SK-N-SH (cell line): Measurements from ENCODE around the gene CDX2. TPM values are rescaled to one million over a fixed set of nuclear protein-coding genes. Genes with fewer than 3 reads are reported as not detected.
A peak's percentile ranks its signal among the peaks of the same experiment; 100 is the strongest.

ENCODE experiments used
- CTCF ChIA-PET: fragments of 300-600, 350-600 bp; formaldehyde crosslinking; extraction: SDS; loops from one replicate; lab custom pipeline; 2021; lab: Yijun Ruan, JAX
- POLR2A ChIA-PET: fragments of 350-600 bp; sonication (Branson Sonifier 250); formaldehyde crosslinking; extraction: SDS; loops from one replicate; lab custom pipeline; 2020; ENCODE audit warnings: antibody characterized with exemption, inconsistent platforms; lab: Yijun Ruan, JAX
- DNase-seq: peaks from one replicate; pipeline ENCODE4 v3.0.0; 2012
- H2AFZ ChIP-seq: fragments of 200-600 bp; sonication (generic); 2 replicates; pipeline ENCODE4 v1.8.1; 2016; ENCODE audit warnings: antibody characterized with exemption, mild to moderate bottlenecking, low read depth
- H3F3A ChIP-seq: fragments of 200-600 bp; sonication (generic); replicated peaks from 2 replicates; pipeline ENCODE3; 2016; ENCODE audit warnings: antibody characterized with exemption, mild to moderate bottlenecking; ENCODE audit not compliant: insufficient read depth
- H3K27ac ChIP-seq, 2 experiments: fragments of 200-500 bp in 1 of 2; fragments of 200-600 bp in 1 of 2; sonication (Bioruptor generic) in 1 of 2; sonication (generic), shearing (Covaris generic) in 1 of 2; 2 replicates each; pipeline versions ENCODE4 v1.5.1 to v1.6.1; 2014 to 2016; ENCODE audit warnings: low read depth in 2 of 2, inconsistent platforms in 1 of 2, low read length in 1 of 2, mild to moderate bottlenecking in 1 of 2, mixed read lengths in 1 of 2
- H3K27me3 ChIP-seq: fragments of 200-600 bp; sonication (generic), shearing (Covaris generic); 2 replicates; pipeline ENCODE4 v1.6.1; 2016; ENCODE audit warnings: mixed run types; ENCODE audit not compliant: insufficient read depth
- H3K36me3 ChIP-seq, 2 experiments: fragments of 200-500 bp in 1 of 2; fragments of 200-600 bp in 1 of 2; sonication (Bioruptor generic) in 1 of 2; sonication (generic) in 1 of 2; replicated peaks in 1 of 2; 2 replicates each; pipeline versions ENCODE3 to v1.5.1; 2014 to 2016; ENCODE audit warnings: low read length in 1 of 2, mild to moderate bottlenecking in 1 of 2; ENCODE audit not compliant: insufficient read depth in 2 of 2, control insufficient read depth in 1 of 2
- H3K4me1 ChIP-seq, 2 experiments: fragments of 200-500 bp in 1 of 2; fragments of 200-600 bp in 1 of 2; sonication (Bioruptor generic) in 1 of 2; sonication (generic), shearing (Covaris generic) in 1 of 2; 2 replicates each; pipeline versions ENCODE4 v1.5.1 to v1.6.1; 2014 to 2016; ENCODE audit warnings: low read depth in 1 of 2, low read length in 1 of 2, mixed run types in 1 of 2; ENCODE audit not compliant: insufficient read depth in 2 of 2, control insufficient read depth in 1 of 2
- H3K4me2 ChIP-seq: fragments of 200-600 bp; sonication (generic), shearing (Covaris generic); 2 replicates; pipeline ENCODE4 v1.6.1; 2017; ENCODE audit warnings: mixed run types
- H3K4me3 ChIP-seq, 2 experiments: fragments of 200-500 bp in 1 of 2; fragments of 200-600 bp in 1 of 2; sonication (Bioruptor generic) in 1 of 2; sonication (generic), shearing (Covaris generic) in 1 of 2; 2 replicates each; pipeline versions ENCODE4 v1.5.1 to v1.8.1; 2014 to 2016; ENCODE audit warnings: low read depth in 2 of 2, inconsistent platforms in 1 of 2, low read length in 1 of 2, mild to moderate bottlenecking in 1 of 2, mixed read lengths in 1 of 2, moderate library complexity in 1 of 2
- H3K79me2 ChIP-seq: fragments of 200-600 bp; sonication (generic); 2 replicates; pipeline ENCODE4 v1.8.1; 2017; ENCODE audit warnings: mild to moderate bottlenecking; ENCODE audit not compliant: insufficient read depth
- H3K9ac ChIP-seq: fragments of 200-600 bp; sonication (generic); 2 replicates; pipeline ENCODE4 v1.6.1; 2017; ENCODE audit warnings: mixed run types
- H3K9me2 ChIP-seq: fragments of 200-600 bp; sonication (generic); 2 replicates; pipeline ENCODE4 v1.6.1; 2017; ENCODE audit warnings: mixed run types
- H3K9me3 ChIP-seq: fragments of 200-600 bp; sonication (generic); 2 replicates; pipeline ENCODE4 v1.6.1; 2017; ENCODE audit warnings: mixed run types, mild to moderate bottlenecking, moderate library complexity
- H4K20me1 ChIP-seq: fragments of 200-600 bp; sonication (generic); 2 replicates; pipeline ENCODE4 v1.6.1; 2017; ENCODE audit warnings: mild to moderate bottlenecking, mixed run types; ENCODE audit not compliant: insufficient read depth
- CHD2 ChIP-seq: fragments of 150-350 bp; IDR thresholded peaks from 2 replicates; pipeline ENCODE4 v1.6.1; 2018; ENCODE audit warnings: low read length; ENCODE audit not compliant: partially characterized antibody
- ELF1 ChIP-seq: IDR thresholded peaks from 2 replicates; pipeline ENCODE4 v1.4.0; 2012
- FOSL2 ChIP-seq: IDR thresholded peaks from 2 replicates; pipeline ENCODE4 v1.4.0; 2012; ENCODE audit warnings: low read depth, mild to moderate bottlenecking, moderate library complexity, borderline replicate concordance
- FOXJ3 ChIP-seq: sonication (generic); formaldehyde crosslinking; IDR thresholded peaks from 2 replicates; pipeline ENCODE4 v1.5.1; 2020; ENCODE audit warnings: mild to moderate bottlenecking, missing genetic modification reagents
- GABPA ChIP-seq: IDR thresholded peaks from 2 replicates; pipeline ENCODE4 v1.4.0; 2012; ENCODE audit warnings: low read depth, mild to moderate bottlenecking
- GATA2 ChIP-seq: sonication (generic); formaldehyde crosslinking; IDR thresholded peaks from 2 replicates; pipeline ENCODE4 v1.5.0; 2020; ENCODE audit warnings: mild to moderate bottlenecking, missing genetic modification reagents
- IRF3 ChIP-seq: fragments of 150-350 bp; IDR thresholded peaks from 2 replicates; pipeline ENCODE4 v1.6.1; 2016; ENCODE audit warnings: mild to moderate bottlenecking, low read depth, low read length
- MXI1 ChIP-seq: IDR thresholded peaks from 2 replicates; pipeline ENCODE4 v1.6.1; 2012; ENCODE audit warnings: mild to moderate bottlenecking, low read depth, low read length, improper control_type of control experiment
- NRF1 ChIP-seq: IDR thresholded peaks from 2 replicates; pipeline ENCODE4 v1.6.1; 2012; ENCODE audit warnings: low read depth, mild to moderate bottlenecking, low read length
- RAD21 ChIP-seq: IDR thresholded peaks from 2 replicates; pipeline ENCODE4 v1.6.1; 2012; ENCODE audit warnings: mild to moderate bottlenecking, low read length
- SIN3A ChIP-seq: IDR thresholded peaks from 2 replicates; pipeline ENCODE4 v1.6.1; 2012; ENCODE audit warnings: low read depth, mild to moderate bottlenecking, low read length, moderate library complexity, borderline replicate concordance
- SMC3 ChIP-seq: IDR thresholded peaks from 2 replicates; pipeline ENCODE4 v1.6.1; 2012; ENCODE audit warnings: low read depth, low read length, improper control_type of control experiment
- ZBTB33 ChIP-seq: IDR thresholded peaks from 2 replicates; pipeline ENCODE4 v1.4.0; 2012; ENCODE audit warnings: low read depth, borderline replicate concordance
- WGBS: methylation state at CpG from one replicate; pipeline ENCODE4 v1.1.6; 2017; ENCODE audit warnings: low lambda C conversion rate; 5-methylcytosine and 5-hydroxymethylcytosine counted together
- polyA plus RNA-seq, 3 experiments: library from polyadenylated mRNA; depleted of rRNA; stranded (reverse); fragments of >200 nt; gene quantifications; 2 replicates each; pipeline ENCODE4 v1.2.3, GENCODE V29; 2012
- TF ChIP-seq, protein P1 (sequence below): fragments of 200-600 bp; sonication (generic); IDR thresholded peaks from 2 replicates; pipeline ENCODE4 v1.6.1; 2017; ENCODE audit warnings: antibody characterized with exemption, mild to moderate bottlenecking, moderate library complexity

Gene CDX2
- polyA plus RNA-seq, 1 of the 3 experiments (the other 2 are of a cell fraction): not detected

DNA sequence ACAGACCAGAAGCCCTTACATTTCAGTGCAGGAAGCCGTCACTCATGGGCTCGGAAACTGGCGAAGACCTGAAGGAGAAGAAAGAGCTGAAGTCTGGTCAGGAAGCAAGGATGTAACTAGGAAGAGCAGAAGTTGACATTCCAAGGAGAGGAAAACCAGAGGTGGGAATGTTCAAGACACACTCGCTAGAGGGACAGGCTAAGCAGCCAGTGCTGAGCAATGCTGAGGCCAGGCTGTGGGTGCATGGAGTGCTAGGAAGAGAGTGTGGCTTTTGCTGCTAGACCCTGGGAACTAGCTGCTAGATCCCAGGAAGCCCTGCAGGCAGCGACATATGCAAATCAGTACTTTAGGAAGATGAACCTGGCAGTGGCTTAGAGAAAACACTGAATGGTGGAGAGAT is 31.5 kb upstream of the CDX2 start:
- DNase-seq: no peak
- peaks cover 5% of the 10 kb centered on the region for H3F3A ChIP-seq
- H3K79me2 ChIP-seq: no peaks in the 10 kb centered on the region
- H3K27me3 ChIP-seq: peaks cover 33% of the 10 kb centered on the region
- H3K4me3 ChIP-seq: no peak overlapping the region
- H4K20me1 ChIP-seq: no peaks in the 10 kb centered on the region
- ChIA-PET CTCF (interaction anchor here (1.4 kb wide), 1 partner anchor 16 kb away, joined by 5 read pairs; no protein-coding TSS in a partner anchor), POLR2A (no interaction called here)
- H3K36me3 ChIP-seq: no peaks in the 10 kb centered on the region
- H3K4me2 ChIP-seq: no peak overlapping the region
- 11% methylated on average over 5 of the region's 5 CpGs for WGBS
- no peak overlapping the region for H2AFZ ChIP-seq
- TF ChIP-seq GATA2 (CRISPR knock-in tag) (no peak), MXI1 (no peak), FOSL2 (no peak), SMC3 (no peak), ZBTB33 (no peak), CHD2 (no peak), FOXJ3 (CRISPR knock-in tag) (no peak), ELF1 (no peak)
- TF ChIP-seq, protein P1, sequence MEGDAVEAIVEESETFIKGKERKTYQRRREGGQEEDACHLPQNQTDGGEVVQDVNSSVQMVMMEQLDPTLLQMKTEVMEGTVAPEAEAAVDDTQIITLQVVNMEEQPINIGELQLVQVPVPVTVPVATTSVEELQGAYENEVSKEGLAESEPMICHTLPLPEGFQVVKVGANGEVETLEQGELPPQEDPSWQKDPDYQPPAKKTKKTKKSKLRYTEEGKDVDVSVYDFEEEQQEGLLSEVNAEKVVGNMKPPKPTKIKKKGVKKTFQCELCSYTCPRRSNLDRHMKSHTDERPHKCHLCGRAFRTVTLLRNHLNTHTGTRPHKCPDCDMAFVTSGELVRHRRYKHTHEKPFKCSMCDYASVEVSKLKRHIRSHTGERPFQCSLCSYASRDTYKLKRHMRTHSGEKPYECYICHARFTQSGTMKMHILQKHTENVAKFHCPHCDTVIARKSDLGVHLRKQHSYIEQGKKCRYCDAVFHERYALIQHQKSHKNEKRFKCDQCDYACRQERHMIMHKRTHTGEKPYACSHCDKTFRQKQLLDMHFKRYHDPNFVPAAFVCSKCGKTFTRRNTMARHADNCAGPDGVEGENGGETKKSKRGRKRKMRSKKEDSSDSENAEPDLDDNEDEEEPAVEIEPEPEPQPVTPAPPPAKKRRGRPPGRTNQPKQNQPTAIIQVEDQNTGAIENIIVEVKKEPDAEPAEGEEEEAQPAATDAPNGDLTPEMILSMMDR: no peak
- H3K9ac ChIP-seq: no peak overlapping the region
- no peak overlapping the region for H3K27ac ChIP-seq
- no peaks in the 10 kb centered on the region for H3K4me1 ChIP-seq
- no peaks in the 10 kb centered on the region for H3K9me2 ChIP-seq
- no peaks in the 10 kb centered on the region for H3K9me3 ChIP-seq

- Histone ChIP-seq H3K4me3 (no peak overlapping the region), H3F3A (peaks cover 5% of the 10 kb centered on the region), H3K9me3 (no peaks in the 10 kb centered on the region), H3K79me2 (no peaks in the 10 kb centered on the region), H2AFZ (no peak overlapping the region), H3K9me2 (no peaks in the 10 kb centered on the region), H4K20me1 (no peaks in the 10 kb centered on the region), H3K36me3 (no peaks in the 10 kb centered on the region), H3K27me3 (peaks cover 33% of the 10 kb centered on the region), H3K4me2 (no peak overlapping the region), H3K27ac (no peak overlapping the region), H3K4me1 (no peaks in the 10 kb centered on the region), H3K9ac (no peak overlapping the region)
- no peak for DNase-seq
- WGBS: 53% methylated on average over 7 of the region's 7 CpGs
- POLR2A ChIA-PET: no interaction called here
- TF ChIP-seq CHD2 (no peak), IRF3 (no peak), NRF1 (no peak), SIN3A (no peak), RAD21 (peak; percentile 44), GABPA (no peak), MXI1 (no peak)
- TF ChIP-seq, protein P1: peak; percentile 54
- CTCF ChIA-PET: interaction anchor here (0.7 to 2.9 kb wide), 7 partner anchors 13 to 637 kb away, joined by 3 to 16 read pairs (median 5); no protein-coding TSS in a partner anchor
These were observed 28.9 kb upstream of the CDX2 start for GRCh38 chr13:27997904-27998522.
